Measurements from ENCODE around the gene CPVL. TPM values are rescaled to one million over a fixed set of nuclear protein-coding genes. Genes with fewer than 3 reads are reported as not detected.

Gene CPVL
- total and polyA plus RNA-seq, 2 of the 8 experiments (the other 6 are each of a cell fraction or from before 2014, with no cell fraction given) = 40.0 to 55.0 TPM

DNA sequence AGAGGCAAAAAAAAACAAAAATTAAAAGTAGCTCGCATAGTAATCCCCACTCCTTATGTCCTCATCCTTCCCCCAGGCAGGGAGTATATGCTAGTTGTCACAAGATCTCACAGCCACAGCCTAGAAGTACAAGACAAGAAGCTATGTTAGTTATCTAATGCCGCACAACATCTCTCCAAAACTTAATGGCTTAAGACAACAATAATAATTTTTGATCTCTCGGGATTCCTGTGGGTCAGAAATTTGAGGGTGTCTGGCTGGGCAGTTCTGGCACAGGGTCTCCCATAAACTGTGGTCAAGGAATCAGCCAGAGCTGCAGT, 39.7 kb downstream of the CPVL start:
- H3K27ac ChIP-seq (ENCODE audit: low read depth, low read length) = no peak overlapping the region
- FAIRE-seq (no peak), DNase-seq (ENCODE audit: low read depth in 1 of 2, low spot score in 2 of 2) (no peak)
- POLR2A ChIA-PET (ENCODE audit: partially characterized antibody) = no interaction called here
- no peaks in the 10 kb centered on the region for H3K23me2 ChIP-seq (ENCODE audit: low read depth, low read length)
- no peak overlapping the region for H2BK120ac ChIP-seq (replicated peaks; ENCODE audit: low read depth, low read length)
- H4K8ac ChIP-seq (ENCODE audit: extremely low read depth, insufficient read depth, low read length) = no peak overlapping the region
- no peak overlapping the region for H3K9ac ChIP-seq (replicated peaks in 1 of 4; ENCODE audit: extremely low read depth in 1 of 4, low read depth in 3 of 4, low read length in 3 of 4)
- H3K36me3 ChIP-seq (ENCODE audit: control insufficient read depth in 2 of 4, insufficient read depth in 4 of 4, low read length in 3 of 4) = no peaks in the 10 kb centered on the region
- no peak overlapping the region for H2BK5ac ChIP-seq (ENCODE audit: low read depth, low read length)
- H3K4me3 ChIP-seq (ENCODE audit: extremely low read depth in 1 of 4, insufficient read depth in 2 of 4, low read depth in 3 of 4, low read length in 4 of 4) = no peak overlapping the region
- H2AK5ac ChIP-seq (ENCODE audit: low read depth, low read length) = no peak overlapping the region
- H3K56ac ChIP-seq (replicated peaks; ENCODE audit: insufficient read length, low read depth, low read length) = no peak overlapping the region
- no peak overlapping the region for H2AFZ ChIP-seq (ENCODE audit: low read length)
- no peaks in the 10 kb centered on the region for H3K79me2 ChIP-seq (ENCODE audit: control insufficient read depth in 1 of 2, insufficient read depth in 2 of 2, low read length in 2 of 2)
- no peaks in the 10 kb centered on the region for H3K79me1 ChIP-seq (ENCODE audit: low read depth, low read length)
- H2BK15ac ChIP-seq (ENCODE audit: low read length) = no peak overlapping the region
- CTCF ChIA-PET (ENCODE audit: partially characterized antibody) = interaction anchor here (0.5 to 28.4 kb wide), 49 partner anchors 9 to 339 kb away, joined by 3 to 692 read pairs (median 4); partner anchors contain the start of gene TRIL
- H3K18ac ChIP-seq (ENCODE audit: extremely low read depth, low read length) = no peak overlapping the region
- 81% methylated on average over 3 of the region's 3 CpGs; no CpG with 5 or more reads in 1 of the 2 experiments for WGBS, 2 experiments (ENCODE audit: extremely low coverage in 1 of 2, insufficient coverage in 1 of 2, insufficient read length in 1 of 2, insufficient replicate concordance in 2 of 2, low coverage in 1 of 2, low lambda C conversion rate in 2 of 2, missing lambda C conversion rate in 1 of 2)
- no peak overlapping the region for H4K91ac ChIP-seq (replicated peaks; ENCODE audit: insufficient read length, low read length)
- H2BK12ac ChIP-seq (ENCODE audit: low read depth, low read length) = no peak overlapping the region
- H3K27me3 ChIP-seq (replicated peaks in 1 of 4; ENCODE audit: control insufficient read depth in 3 of 4, extremely low read depth in 1 of 4, insufficient read depth in 3 of 4, low read length in 3 of 4) = no peaks in the 10 kb centered on the region
- no peak overlapping the region for H3K14ac ChIP-seq (ENCODE audit: insufficient read length)
- H4K20me1 ChIP-seq (replicated peaks in 1 of 2; ENCODE audit: control insufficient read depth in 1 of 2, insufficient read depth in 2 of 2, low read length in 2 of 2) = no peaks in the 10 kb centered on the region
- H4K5ac ChIP-seq (ENCODE audit: insufficient read length, low read depth, low read length) = no peak overlapping the region
- H3K4me1 ChIP-seq (replicated peaks in 1 of 4; ENCODE audit: control insufficient read depth in 3 of 4, insufficient read depth in 4 of 4, low read length in 3 of 4) = no peaks in the 10 kb centered on the region
- no peak for TF ChIP-seq SIN3A (conservative IDR thresholded peaks at IDR 0.05 in 1 of 2, IDR thresholded peaks at IDR 0.05 in 1 of 2; ENCODE audit: low read depth in 1 of 2, low read length in 2 of 2)
- TF ChIP-seq YY1 (IDR thresholded peaks at IDR 0.05; ENCODE audit: low read depth, low read length) = no peak
- no peak for TF ChIP-seq KDM5A (IDR thresholded peaks at IDR 0.05; ENCODE audit: low read length)
- H3K4ac ChIP-seq (replicated peaks; ENCODE audit: insufficient read length, low read depth, low read length) = no peak overlapping the region
- H2BK20ac ChIP-seq (ENCODE audit: low read length) = no peak overlapping the region
- H3K23ac ChIP-seq (ENCODE audit: insufficient read length) = no peak overlapping the region
- no peak overlapping the region for H3K4me2 ChIP-seq (ENCODE audit: insufficient read depth in 1 of 2, low read depth in 2 of 2, low read length in 2 of 2)
- no peaks in the 10 kb centered on the region for H3K9me3 ChIP-seq (ENCODE audit: insufficient read depth in 2 of 2, low read depth in 1 of 2, low read length in 1 of 2)

All from H1 (cell line).